HEK293T (cell line): ENCODE measurements around the gene CHRM5.

Experiments
- CTCF ChIA-PET: fragments of 350-600 bp; formaldehyde crosslinking; extraction: SDS; loops from one replicate; lab custom pipeline; 2021; ENCODE audit warnings: antibody characterized with exemption, inconsistent platforms; lab: Yijun Ruan, JAX
- POLR2A ChIA-PET: fragments of 350-600 bp; formaldehyde crosslinking; extraction: SDS; loops from one replicate; lab custom pipeline; 2020; ENCODE audit warnings: antibody characterized with exemption, inconsistent platforms; lab: Yijun Ruan, JAX
- DNase-seq: peaks from one replicate; pipeline ENCODE4 v3.0.0; 2012; ENCODE audit warnings: mixed read lengths; ENCODE audit errors: extremely low spot score
- ARNT ChIP-seq: fragments of 450-650 bp; IDR thresholded peaks from 2 replicates; pipeline ENCODE4 v1.6.1; 2017; ENCODE audit warnings: mild to moderate bottlenecking
- BHLHE40 ChIP-seq: fragments of 450-650 bp; IDR thresholded peaks from 2 replicates; pipeline ENCODE4 v1.6.1; 2016; ENCODE audit warnings: mild to moderate bottlenecking, moderate library complexity, borderline replicate concordance
- CTBP1 ChIP-seq: fragments of 450-650 bp; IDR thresholded peaks from 2 replicates; pipeline ENCODE4 v1.6.1; 2016; ENCODE audit warnings: borderline replicate concordance
- ELF4 ChIP-seq: fragments of 450-650 bp; IDR thresholded peaks from 2 replicates; pipeline ENCODE4 v1.6.1; 2017; ENCODE audit warnings: antibody characterized with exemption
- FOXA1 ChIP-seq: fragments of 450-650 bp; IDR thresholded peaks from 2 replicates; pipeline ENCODE4 v1.6.1; 2016; ENCODE audit warnings: mild to moderate bottlenecking
- FOXK2 ChIP-seq: fragments of 450-650 bp; IDR thresholded peaks from 2 replicates; pipeline ENCODE4 v1.6.1; 2016; ENCODE audit warnings: mild to moderate bottlenecking
- FOXM1 ChIP-seq: fragments of 450-650 bp; IDR thresholded peaks from 2 replicates; pipeline ENCODE4 v1.6.1; 2017; ENCODE audit warnings: mild to moderate bottlenecking, borderline replicate concordance
- L3MBTL2 ChIP-seq: fragments of 450-650 bp; conservative IDR thresholded peaks from 2 replicates; pipeline ENCODE4 v1.6.1; 2016; ENCODE audit warnings: mild to moderate bottlenecking
- LEF1 ChIP-seq: fragments of 450-650 bp; IDR thresholded peaks from 2 replicates; pipeline ENCODE4 v1.6.1; 2017; ENCODE audit warnings: mild to moderate bottlenecking, borderline replicate concordance
- NFRKB ChIP-seq: fragments of 450-650 bp; IDR thresholded peaks from 2 replicates; pipeline ENCODE4 v1.6.1; 2016; ENCODE audit warnings: mild to moderate bottlenecking, moderate library complexity
- PKNOX1 ChIP-seq: fragments of 450-650 bp; IDR thresholded peaks from 2 replicates; pipeline ENCODE4 v1.6.1; 2016
- SP1 ChIP-seq: fragments of 450-650 bp; IDR thresholded peaks from 2 replicates; pipeline ENCODE4 v1.6.1; 2017
- SUZ12 ChIP-seq: fragments of 450-650 bp; IDR thresholded peaks from 2 replicates; pipeline ENCODE4 v1.6.1; 2016; ENCODE audit warnings: mild to moderate bottlenecking
- TARDBP ChIP-seq: fragments of 450-650 bp; IDR thresholded peaks from 2 replicates; pipeline ENCODE4 v1.6.1; 2016
- ZNF384 ChIP-seq: fragments of 450-650 bp; IDR thresholded peaks from 2 replicates; pipeline ENCODE4 v1.6.1; 2016

The CHRM5 gene

DNA sequence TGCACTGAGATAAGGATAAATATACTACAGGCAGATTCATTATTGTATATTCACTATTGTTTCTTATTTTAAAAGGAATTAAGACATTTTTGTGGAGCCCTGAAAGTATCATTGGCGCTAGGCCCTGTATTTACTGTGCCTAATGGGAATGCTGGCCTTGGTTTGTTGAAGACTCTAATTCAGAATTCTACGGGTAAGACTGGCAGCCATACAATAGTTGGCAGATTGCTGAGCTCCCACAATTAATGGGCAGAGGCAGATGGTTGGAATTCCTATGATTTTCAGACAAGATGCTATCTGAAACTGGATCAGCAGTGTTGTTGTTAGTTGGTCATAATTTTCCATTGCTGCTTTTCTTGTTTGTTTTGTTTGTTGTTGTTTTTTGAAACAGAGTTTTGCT, 148.3 kb downstream of the CHRM5 start:
- no peak for DNase-seq
- POLR2A ChIA-PET: no interaction called here
- CTCF ChIA-PET: no interaction called here
- no peak for TF ChIP-seq ARNT
- no peak for TF ChIP-seq TARDBP
- no peak for TF ChIP-seq ZNF384
- TF ChIP-seq NFRKB: no peak
- no peak for TF ChIP-seq FOXM1
- no peak for TF ChIP-seq SUZ12
- no peak for TF ChIP-seq FOXA1
- TF ChIP-seq CTBP1: no peak
- TF ChIP-seq L3MBTL2: no peak
- no peak for TF ChIP-seq FOXK2
- no peak for TF ChIP-seq BHLHE40
- TF ChIP-seq LEF1: no peak
- no peak for TF ChIP-seq PKNOX1
- TF ChIP-seq ELF4: no peak
- TF ChIP-seq SP1: no peak
